GM23338 (cell line): Measurements from ENCODE around the gene MYLK4. TPM values are rescaled to one million over a fixed set of nuclear protein-coding genes. Genes with fewer than 3 reads are reported as not detected.

Source experiments
- ATAC-seq: fragments of 200-7000 bp; cut with Tn5 transposase; 3 replicates; pipeline ENCODE4 v1.9.1; 2020
- DNase-seq: peaks from one replicate; pipeline ENCODE4 v3.0.0-alpha.2; 2015; ENCODE audit warnings: low spot score
- H2AFZ ChIP-seq: fragments of 200-600 bp; sonication (generic); 2 replicates; pipeline ENCODE4 v1.8.0; 2016; ENCODE audit warnings: antibody characterized with exemption, mild to moderate bottlenecking, moderate library complexity
- H3F3A ChIP-seq: fragments of 200-600 bp; sonication (generic); replicated peaks from 2 replicates; pipeline ENCODE4 v1.8.0; 2017; ENCODE audit warnings: antibody characterized with exemption, mixed run types, low read depth
- H3K27ac ChIP-seq: fragments of 200-600 bp; sonication (generic); 2 replicates; pipeline ENCODE4 v1.6.1; 2016; ENCODE audit warnings: low read depth
- H3K27me3 ChIP-seq: fragments of 200-600 bp; sonication (generic); 2 replicates; pipeline ENCODE4 v1.8.0; 2016; ENCODE audit warnings: mild to moderate bottlenecking, mixed run types, moderate library complexity; ENCODE audit not compliant: insufficient read depth
- H3K36me3 ChIP-seq: fragments of 200-600 bp; sonication (generic); 2 replicates; pipeline ENCODE4 v1.8.0; 2016; ENCODE audit warnings: mild to moderate bottlenecking; ENCODE audit not compliant: insufficient read depth
- H3K4me1 ChIP-seq: fragments of 200-600 bp; sonication (generic); 2 replicates; pipeline ENCODE4 v1.8.0; 2016; ENCODE audit warnings: mild to moderate bottlenecking, moderate library complexity; ENCODE audit not compliant: insufficient read depth
- H3K4me2 ChIP-seq: fragments of 200-600 bp; sonication (generic); 2 replicates; pipeline ENCODE4 v1.7.1; 2017; ENCODE audit warnings: mixed run types
- H3K4me3 ChIP-seq: fragments of 200-600 bp; sonication (generic); 2 replicates; pipeline ENCODE4 v1.6.1; 2016; ENCODE audit warnings: mixed run types
- H3K79me2 ChIP-seq: fragments of 200-600 bp; sonication (generic); replicated peaks from 2 replicates; pipeline ENCODE4 v1.8.0; 2017; ENCODE audit warnings: mild to moderate bottlenecking; ENCODE audit not compliant: insufficient read depth
- H3K9me2 ChIP-seq: fragments of 200-600 bp; sonication (generic); 2 replicates; pipeline ENCODE4 v1.8.0; 2017; ENCODE audit not compliant: insufficient read depth
- H4K20me1 ChIP-seq: fragments of 200-600 bp; sonication (generic); replicated peaks from 2 replicates; pipeline ENCODE4 v1.8.0; 2017; ENCODE audit warnings: mild to moderate bottlenecking; ENCODE audit not compliant: insufficient read depth
- H3K27ac Mint-ChIP-seq: 2 replicates; pipeline ENCODE4 v1.8.0; 2020; ENCODE audit warnings: inconsistent platforms, mild to moderate bottlenecking, moderate library complexity, mixed read lengths
- H3K27me3 Mint-ChIP-seq: 3 replicates; pipeline ENCODE4 v1.8.0; 2022; ENCODE audit warnings: low read depth, mild to moderate bottlenecking, moderate library complexity, mixed read lengths, inconsistent platforms; ENCODE audit not compliant: insufficient read depth, poor library complexity
- H3K36me3 Mint-ChIP-seq: 3 replicates; pipeline ENCODE4 v1.8.0; 2021; ENCODE audit warnings: low read depth, mild to moderate bottlenecking, inconsistent platforms, moderate library complexity, mixed read lengths
- H3K4me1 Mint-ChIP-seq: 3 replicates; pipeline ENCODE4 v1.8.0; 2020; ENCODE audit warnings: mild to moderate bottlenecking, inconsistent platforms, mixed read lengths
- H3K4me3 Mint-ChIP-seq: 3 replicates; pipeline ENCODE4 v1.8.0; 2021; ENCODE audit warnings: moderate library complexity, mild to moderate bottlenecking, inconsistent platforms, mixed read lengths
- H3K9me3 Mint-ChIP-seq: 3 replicates; pipeline ENCODE4 v1.8.0; 2020; ENCODE audit warnings: moderate library complexity, mild to moderate bottlenecking, inconsistent platforms, mixed read lengths
- CREB1 ChIP-seq: fragments of 250-450 bp; sonication (Bioruptor Pico); IDR thresholded peaks from 2 replicates; pipeline ENCODE4 v1.5.0; 2020; ENCODE audit warnings: low read depth, mild to moderate bottlenecking, moderate library complexity
- CTCF ChIP-seq, 2 experiments: fragments of 200-600 bp in 1 of 2; sonication (generic) in 1 of 2; conservative IDR thresholded peaks; 2 replicates each; pipeline versions ENCODE4 v1.5.1 to v1.6.1; 2016 to 2017; ENCODE audit warnings: antibody characterized with exemption in 2 of 2, low read depth in 2 of 2, mild to moderate bottlenecking in 2 of 2, moderate library complexity in 1 of 2
- ETS1 ChIP-seq: IDR thresholded peaks from 2 replicates; pipeline ENCODE4 v1.6.1; 2016; ENCODE audit warnings: antibody characterized with exemption
- EZH2 ChIP-seq: fragments of 200-600 bp; sonication (generic); IDR thresholded peaks from one replicate; pipeline ENCODE4 v1.8.0; 2017; ENCODE audit warnings: antibody characterized with exemption, mild to moderate bottlenecking, low read depth; ENCODE audit not compliant: unreplicated experiment
- EZH2phosphoT487 ChIP-seq: fragments of 200-600 bp; sonication (generic); IDR thresholded peaks from one replicate; pipeline ENCODE4 v1.8.1; 2018; ENCODE audit warnings: antibody characterized with exemption; ENCODE audit not compliant: unreplicated experiment
- JUNB ChIP-seq: IDR thresholded peaks from one replicate; pipeline ENCODE4 v1.6.1; 2016; ENCODE audit warnings: antibody characterized with exemption; ENCODE audit not compliant: unreplicated experiment
- NANOG ChIP-seq: IDR thresholded peaks from 2 replicates; pipeline ENCODE4 v1.6.1; 2016; ENCODE audit warnings: antibody characterized with exemption, borderline replicate concordance
- POLR2AphosphoS5 ChIP-seq: IDR thresholded peaks from 2 replicates; pipeline ENCODE4 v1.6.1; 2016; ENCODE audit warnings: antibody characterized with exemption, low read depth
- REST ChIP-seq: IDR thresholded peaks from one replicate; pipeline ENCODE4 v1.6.1; 2018; ENCODE audit warnings: antibody characterized with exemption; ENCODE audit not compliant: unreplicated experiment
- STAT1 ChIP-seq: IDR thresholded peaks from one replicate; pipeline ENCODE4 v1.6.1; 2016; ENCODE audit warnings: antibody characterized with exemption; ENCODE audit not compliant: unreplicated experiment
- ZNF114 ChIP-seq: fragments of 250-450 bp; sonication (Bioruptor Pico); IDR thresholded peaks from 2 replicates; pipeline ENCODE4 v1.5.0; 2020; ENCODE audit warnings: mild to moderate bottlenecking, moderate library complexity
- ZNF331 ChIP-seq: fragments of 250-450 bp; sonication (Bioruptor Pico); IDR thresholded peaks from 2 replicates; pipeline ENCODE4 v1.5.0; 2020; ENCODE audit warnings: low read depth, mild to moderate bottlenecking, moderate library complexity
- ZNF462 ChIP-seq: fragments of 250-450 bp; sonication (Bioruptor Pico); IDR thresholded peaks from 2 replicates; pipeline ENCODE4 v1.5.0; 2020; ENCODE audit warnings: mild to moderate bottlenecking, moderate library complexity
- long read RNA-seq: library from polyadenylated mRNA; unstranded; transcript quantifications from one replicate; pipeline ENCODE4 v2.0.0, GENCODE V29; 2020; ENCODE audit not compliant: unreplicated experiment
- polyA plus RNA-seq: library from polyadenylated mRNA; unstranded; fragments of >200 nt; fragmentation: Nextera tagmentation; extraction: Ambion mirVana; gene quantifications from 2 replicates; pipeline ENCODE4 v1.2.1, GENCODE V29; 2016
- total RNA-seq: library from RNA; depleted of rRNA; stranded (reverse); fragments of >200 nt; shearing (Covaris generic); gene quantifications from 2 replicates; pipeline ENCODE4 v1.2.3, GENCODE V29; 2014; rRNA removed

MYLK4 gene
- total RNA-seq (0.12 and 0.17 TPM in 2 replicates), polyA plus RNA-seq (0.03 TPM in 2 replicates)
- long read RNA-seq: 0 reads

- TF ChIP-seq NANOG (no peak), POLR2AphosphoS5 (no peak), EZH2 (no peak), ZNF462 (CRISPR knock-in tag) (no peak), JUNB (no peak), REST (no peak), STAT1 (no peak), CTCF (conservative IDR thresholded peaks at IDR 0.05; ENCODE audit: low read depth in 2 of 2) (no peak), ZNF114 (CRISPR knock-in tag) (no peak), ZNF331 (no peak), EZH2phosphoT487 (no peak), ETS1 (no peak), CREB1 (CRISPR knock-in tag) (no peak)
- Mint-ChIP-seq H3K36me3 (no peaks in the 10 kb centered on the region), H3K27me3 (peaks cover 4% of the 10 kb centered on the region), H3K9me3 (no peaks in the 10 kb centered on the region), H3K4me3 (no peak within 1 kb of the TSS), H3K4me1 (peaks cover 10% of the 10 kb centered on the region), H3K27ac (no peak within 1 kb of the TSS)
- no peaks in the 10 kb centered on the region for H3K79me2 ChIP-seq
- no peak within 1 kb of the TSS for H3K27ac ChIP-seq
- H3K4me3 ChIP-seq: no peak within 1 kb of the TSS
- H2AFZ ChIP-seq: peak within 1 kb of the TSS; percentile 23; the same call in 1 of the 2 replicates
- no peaks in the 10 kb centered on the region for H3K4me1 ChIP-seq
- H3K36me3 ChIP-seq: no peaks in the 10 kb centered on the region
- H3F3A ChIP-seq: no peaks in the 10 kb centered on the region
- no peaks in the 10 kb centered on the region for H3K9me2 ChIP-seq
- DNase-seq: no peak
- ATAC-seq: no peak
- no peaks in the 10 kb centered on the region for H4K20me1 ChIP-seq
- H3K27me3 ChIP-seq: no peaks in the 10 kb centered on the region
- no peak within 1 kb of the TSS for H3K4me2 ChIP-seq
Observed at GRCh38 chr6:2750832-2751231, at the start of gene MYLK4. TSS of gene MYLK4 (minus strand) at chr6:2750922. CDS start at chr6:2749294, 1,628 bp downstream.
